NCI-H128 (cell line): ENCODE results near the gene LITAF.
"Not testable (repeated sequence)": the region's sequence is repeated elsewhere in the genome, so short reads cannot be mapped to it uniquely, and the experiment has no call there.

Experiments used
- DNase-seq: peaks from one replicate; lab custom pipeline; 2025; ENCODE audit not compliant: unreplicated experiment; lab: John Stamatoyannopoulos, UW

The LITAF gene

DNA sequence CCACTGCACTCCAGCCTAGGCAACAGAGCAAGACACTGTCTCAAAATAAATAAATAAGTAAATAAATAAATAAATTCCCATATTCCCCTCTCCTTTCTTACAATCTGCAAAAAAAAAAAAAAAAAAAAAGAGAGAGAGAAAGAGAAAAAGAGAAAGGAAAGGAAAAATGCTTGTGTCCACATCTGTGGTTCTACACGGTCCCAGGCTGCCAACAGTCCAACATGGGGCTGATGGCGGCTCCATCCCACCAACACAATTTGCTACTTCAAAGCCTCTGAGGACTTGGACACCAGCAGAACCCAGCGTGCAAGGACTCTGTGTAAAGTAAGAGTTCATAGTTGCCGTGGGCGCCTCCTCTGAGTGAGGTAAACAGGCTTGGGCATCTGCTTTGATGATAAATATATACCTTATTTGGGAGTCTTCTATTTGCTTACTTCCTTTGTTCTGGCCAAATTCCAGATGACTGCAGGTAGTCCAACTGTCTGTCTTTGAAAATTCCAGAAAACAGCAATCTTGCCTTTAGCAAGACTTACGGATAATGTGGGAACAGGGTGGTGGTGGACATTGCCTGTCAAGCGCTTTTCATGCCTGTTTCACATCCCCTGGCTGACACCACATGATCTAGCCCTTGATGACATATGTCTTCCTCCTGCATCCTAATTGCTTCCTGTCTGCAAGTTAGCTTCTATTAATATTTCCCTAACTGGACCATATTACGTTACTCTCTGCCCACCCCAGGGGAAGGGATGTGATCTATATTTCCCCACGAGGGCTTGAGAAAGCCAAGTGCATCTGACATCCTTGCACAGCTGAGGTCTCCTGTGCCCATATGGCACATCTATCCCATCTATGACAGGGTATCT lies 10.1 kb downstream of the LITAF start:
- no peak for DNase-seq

DNA sequence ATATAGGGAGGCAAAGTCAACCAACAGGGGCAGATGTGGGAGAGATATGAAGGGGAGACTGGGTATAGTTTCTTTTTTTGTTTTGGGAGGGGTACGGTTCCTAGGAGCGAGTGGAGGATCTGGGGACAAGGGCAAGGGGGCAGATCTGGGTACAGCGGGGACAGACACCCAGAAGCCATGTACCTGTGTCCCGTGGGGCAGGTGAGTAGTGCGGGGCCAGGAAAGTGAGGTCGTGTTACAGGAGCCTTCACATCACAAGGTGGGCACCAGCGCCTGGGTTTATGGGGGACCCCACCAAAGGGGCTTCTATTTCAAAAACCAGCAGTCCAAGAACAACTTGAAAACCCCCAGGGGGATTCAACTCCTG lies 11.5 kb downstream of the LITAF start:
- no peak for DNase-seq

DNA sequence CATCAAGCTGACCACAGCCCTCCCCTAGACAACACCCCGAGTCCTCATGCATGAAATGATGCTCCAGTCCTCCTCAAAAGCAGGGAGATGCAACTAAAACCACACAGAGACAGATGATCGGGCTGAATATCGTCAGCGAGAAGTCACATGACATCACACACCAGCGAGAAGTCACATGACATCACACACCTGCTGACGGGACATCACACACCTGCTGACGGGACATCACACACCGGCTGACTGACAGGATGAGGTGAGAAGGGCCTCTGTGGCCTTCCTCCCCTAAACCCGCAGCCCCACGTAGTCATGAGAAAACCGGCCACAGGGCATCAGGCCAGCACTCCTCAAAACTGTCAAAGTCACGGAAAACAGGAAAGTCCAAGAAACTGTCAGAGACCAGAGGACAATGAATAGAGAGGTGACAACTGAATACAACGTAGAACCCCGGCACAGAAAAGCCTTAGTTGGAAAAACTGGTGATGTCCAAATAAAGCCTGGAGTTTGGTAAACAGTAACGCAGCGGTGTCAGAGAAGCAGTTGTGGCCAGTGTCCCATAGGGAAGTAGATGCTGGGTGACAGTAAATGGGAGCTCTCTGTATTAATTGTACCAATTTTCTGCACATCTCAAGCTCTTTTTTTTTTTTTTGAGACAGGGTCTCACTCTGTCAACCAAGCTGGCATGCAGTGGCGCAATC lies 14.3 kb downstream of the LITAF start:
- DNase-seq = no peak

DNA sequence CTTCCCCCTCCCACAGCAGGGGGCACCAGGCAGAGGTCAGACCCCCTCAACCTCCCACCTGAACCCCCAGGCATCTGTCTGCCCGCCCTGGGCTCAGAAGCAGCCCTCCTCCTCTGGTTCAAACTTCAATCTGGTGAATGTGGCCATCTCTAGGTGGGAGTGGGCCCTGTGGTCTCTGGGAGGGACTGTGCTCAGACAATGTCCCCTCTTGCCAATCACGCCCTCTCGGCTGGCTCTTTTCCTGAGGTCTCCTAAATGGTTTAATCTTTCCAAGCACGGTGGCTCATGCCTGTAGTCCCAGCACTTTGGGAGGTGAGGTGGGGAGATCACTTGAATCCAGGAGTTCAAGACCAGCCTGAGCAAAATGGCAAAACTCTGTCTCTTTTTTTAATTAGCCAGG lies 15.2 kb downstream of the LITAF start:
- no peak for DNase-seq

DNA sequence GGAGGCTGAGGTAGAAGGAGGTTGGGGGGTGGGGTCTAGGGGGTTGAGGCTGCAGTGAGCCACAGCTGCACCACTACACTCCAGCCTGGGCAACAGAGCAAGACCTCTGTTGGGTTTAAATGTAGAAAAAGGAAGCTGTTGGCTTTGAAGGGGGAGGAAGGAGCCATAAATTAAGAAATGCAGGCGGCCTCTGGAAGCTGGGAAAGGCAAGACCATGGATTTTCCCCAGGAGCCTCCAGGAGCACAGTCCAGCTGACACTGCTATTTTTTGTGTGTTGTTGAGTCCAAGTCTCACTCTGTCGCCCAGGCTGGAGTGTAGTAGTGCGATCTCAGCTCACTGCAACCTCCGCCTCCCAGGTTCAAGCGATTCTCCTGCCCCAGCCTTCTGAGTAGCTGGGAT lies 15.9 kb downstream of the LITAF start:
- no peak for DNase-seq

DNA sequence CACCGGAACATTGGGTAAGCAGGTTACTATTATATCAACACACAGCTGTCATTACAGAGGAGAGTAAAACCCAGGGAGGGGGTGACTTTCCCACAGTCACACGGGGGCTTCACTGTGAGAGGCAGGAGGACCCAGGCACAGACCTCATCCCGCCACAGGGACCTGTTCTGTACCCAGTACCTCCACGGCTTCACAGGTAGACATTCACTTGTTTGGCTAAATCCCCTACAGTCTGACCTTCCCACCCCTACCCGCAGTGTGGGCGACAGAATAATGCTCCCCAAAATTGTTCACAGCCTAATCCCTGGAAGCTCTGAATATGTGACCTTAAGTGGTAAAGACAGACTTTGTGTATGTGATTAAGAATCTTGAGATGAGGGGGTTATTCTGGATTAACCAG lies 16.5 kb downstream of the LITAF start:
- no peak for DNase-seq

DNA sequence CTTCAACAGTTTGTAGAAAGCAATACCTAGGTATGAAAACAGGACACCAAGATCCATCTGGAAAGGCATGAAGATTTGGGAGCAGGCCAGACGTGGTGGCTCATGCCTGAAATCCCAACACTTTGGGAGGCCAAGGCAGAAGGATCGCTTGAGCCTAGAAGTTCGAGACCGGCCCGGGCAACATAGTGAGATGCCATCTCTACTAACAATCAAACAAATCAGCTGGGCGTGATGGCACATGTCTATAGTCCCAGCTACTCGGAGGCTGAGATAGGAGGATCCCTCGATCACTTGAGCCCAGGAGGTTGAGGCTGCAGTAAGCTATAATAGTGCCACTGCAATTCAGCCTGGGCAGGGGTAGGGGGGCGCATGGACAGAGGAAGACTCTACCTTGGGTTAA lies 20.3 kb downstream of the LITAF start:
- DNase-seq = no peak

DNA sequence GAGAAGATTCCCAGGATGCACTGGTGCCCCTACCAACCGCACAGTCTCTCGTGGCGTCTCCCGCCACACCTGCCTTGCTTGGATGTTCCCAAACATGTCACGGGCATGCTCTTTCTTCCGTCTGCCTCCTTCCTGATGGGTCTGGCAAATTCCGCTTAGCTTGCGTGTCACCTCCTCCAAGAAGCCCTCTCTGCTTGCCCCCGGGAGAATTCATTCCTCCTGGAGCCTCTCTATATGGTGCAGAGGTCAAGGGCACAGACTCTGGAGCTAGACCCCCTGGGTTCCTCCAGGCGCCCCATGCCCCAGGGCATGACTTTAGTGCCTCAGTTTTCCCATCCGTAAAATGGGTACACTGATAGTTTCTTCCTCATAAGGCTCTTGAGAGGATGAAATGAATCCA lies 21.1 kb downstream of the LITAF start:
- DNase-seq = no peak

DNA sequence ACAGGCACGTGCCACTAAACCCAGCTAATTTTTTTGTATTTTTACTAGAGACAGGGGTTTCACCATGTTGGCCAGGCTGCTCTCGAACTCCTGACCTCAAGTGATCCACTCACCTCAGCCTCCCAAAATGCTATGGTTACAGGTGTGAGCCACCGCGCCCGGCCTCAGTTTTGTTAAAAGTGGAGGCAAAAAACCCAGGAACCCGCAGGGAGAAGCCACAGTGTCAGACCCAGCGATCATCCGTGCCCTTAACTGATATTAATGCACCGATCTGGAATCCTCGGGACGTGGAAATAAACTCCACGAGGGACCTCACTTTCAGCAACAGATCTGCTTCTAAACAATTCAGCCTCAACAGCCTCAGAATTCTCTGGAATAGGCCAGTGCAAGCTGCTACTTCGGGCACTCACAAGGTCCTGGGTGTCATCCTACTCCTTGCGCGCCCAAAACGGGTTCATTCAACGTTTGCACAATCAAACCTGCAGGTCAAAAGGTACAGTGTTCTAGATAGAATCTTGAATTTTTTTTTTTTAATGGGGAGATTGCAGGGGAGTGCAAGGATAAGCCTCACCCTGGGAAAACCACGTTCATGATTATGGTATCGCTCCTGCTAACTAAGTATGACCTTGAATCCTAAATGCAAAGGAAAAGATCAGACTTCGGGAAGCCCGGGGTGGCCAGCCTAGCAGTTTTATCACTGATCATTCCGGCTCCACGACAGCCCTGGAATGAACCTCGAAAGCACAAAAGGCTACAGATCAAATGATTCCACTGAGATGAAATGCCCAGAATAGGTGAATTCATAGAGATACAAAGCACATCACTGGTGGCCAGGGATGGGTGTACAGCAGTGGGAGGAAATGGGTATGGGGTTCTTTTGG lies 22.4 kb downstream of the LITAF start:
- no peak for DNase-seq

DNA sequence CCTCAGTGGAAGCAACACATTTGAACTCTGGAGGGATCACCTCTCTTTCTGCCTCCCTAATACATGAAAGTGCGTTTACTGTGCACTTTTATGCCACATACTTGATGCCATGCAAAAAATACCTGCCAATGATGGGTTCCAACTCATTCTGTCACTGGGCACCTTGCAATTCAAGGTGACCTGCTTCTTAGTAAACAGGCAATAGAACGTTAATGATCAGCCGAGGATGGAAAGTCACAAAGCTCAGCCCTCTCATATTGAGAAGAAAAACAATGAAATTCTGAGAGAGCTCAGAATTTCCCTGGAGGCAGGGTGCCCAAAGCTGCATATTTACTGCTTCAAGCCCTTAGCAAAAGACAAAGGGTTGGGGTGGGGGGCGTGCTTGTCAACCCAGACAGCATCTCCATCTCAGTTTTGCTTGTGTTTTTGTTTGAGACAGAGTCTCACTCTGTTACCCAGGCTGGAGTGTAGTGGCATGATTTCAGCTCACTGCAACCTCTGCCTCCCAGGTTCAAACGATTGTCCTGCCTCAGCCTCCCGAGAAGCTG lies 23.2 kb downstream of the LITAF start:
- DNase-seq = no peak

DNA sequence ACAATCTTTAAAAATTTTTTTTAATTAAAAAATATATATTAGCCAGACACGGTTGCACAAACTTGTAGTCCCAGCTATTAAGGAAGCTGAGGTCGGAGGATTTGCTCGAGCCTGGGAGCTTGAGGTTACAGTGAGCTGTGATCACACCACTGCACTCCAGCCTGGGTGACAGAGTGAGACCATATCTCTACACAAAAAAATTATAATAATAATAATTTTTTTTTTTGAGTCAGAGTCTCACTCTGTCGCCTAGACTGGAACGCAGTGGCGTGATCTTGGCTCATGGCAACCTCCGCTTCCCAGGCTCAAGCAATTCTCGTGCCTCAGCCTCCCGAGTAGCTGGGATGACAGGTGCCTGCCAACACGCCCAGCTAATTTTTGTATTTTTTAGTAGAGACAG lies 23.8 kb downstream of the LITAF start:
- DNase-seq = no peak

DNA sequence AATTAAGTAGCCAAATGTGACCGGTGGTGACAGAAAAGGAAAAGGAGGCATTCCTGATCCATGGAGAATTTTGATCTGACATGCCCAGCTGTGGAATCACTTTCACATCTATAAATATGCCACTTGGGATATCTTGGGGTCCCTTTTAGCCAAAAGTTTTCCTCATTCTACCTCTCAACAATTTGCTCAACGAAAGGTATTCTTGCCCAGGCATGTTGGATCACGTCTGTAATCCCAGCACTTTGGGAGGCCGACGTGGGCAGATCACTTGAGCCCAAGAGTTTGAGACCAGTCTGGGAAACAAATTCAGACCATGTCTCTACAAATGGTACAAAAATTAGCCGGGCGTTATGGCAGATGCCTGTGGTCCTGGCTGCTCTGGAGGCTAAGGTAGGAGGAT lies 24.3 kb downstream of the LITAF start:
- no peak for DNase-seq

DNA sequence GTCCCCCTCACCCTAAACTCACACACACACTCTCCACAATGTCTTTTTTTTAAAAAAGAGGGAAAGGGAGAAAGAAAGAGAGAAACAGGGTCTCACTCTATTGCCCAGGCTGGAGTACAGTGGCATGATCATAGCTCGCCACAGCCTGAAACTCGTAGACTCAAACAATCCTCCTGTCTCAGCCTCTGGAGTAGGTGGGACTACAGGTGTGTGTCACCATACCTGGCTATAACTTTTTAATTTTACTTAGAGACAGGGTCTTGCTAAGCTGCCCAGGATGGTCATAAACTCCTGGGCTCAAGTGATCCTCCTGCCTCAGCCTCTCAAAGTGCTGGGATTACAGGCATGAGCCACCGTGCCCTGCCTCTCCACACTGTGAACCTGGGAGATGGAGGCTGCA lies 24.9 kb downstream of the LITAF start:
- DNase-seq = no peak

DNA sequence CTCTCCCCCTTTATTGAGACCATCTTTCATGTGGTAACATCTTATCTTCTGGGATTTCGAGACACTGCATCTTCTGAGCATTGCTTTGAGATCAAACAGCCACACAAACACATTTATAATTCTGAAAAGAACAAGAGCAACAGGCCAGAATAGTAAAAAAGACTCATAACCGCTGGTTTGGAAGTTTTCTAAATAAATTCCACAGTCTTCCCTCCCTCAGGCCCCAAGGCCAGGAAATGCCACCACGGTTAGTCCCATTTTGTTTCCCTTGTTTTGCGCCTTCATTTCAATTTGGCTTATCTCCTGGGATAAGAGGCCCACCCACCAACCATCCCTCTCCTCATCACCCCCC lies 25.3 kb downstream of the LITAF start:
- DNase-seq = no peak

DNA sequence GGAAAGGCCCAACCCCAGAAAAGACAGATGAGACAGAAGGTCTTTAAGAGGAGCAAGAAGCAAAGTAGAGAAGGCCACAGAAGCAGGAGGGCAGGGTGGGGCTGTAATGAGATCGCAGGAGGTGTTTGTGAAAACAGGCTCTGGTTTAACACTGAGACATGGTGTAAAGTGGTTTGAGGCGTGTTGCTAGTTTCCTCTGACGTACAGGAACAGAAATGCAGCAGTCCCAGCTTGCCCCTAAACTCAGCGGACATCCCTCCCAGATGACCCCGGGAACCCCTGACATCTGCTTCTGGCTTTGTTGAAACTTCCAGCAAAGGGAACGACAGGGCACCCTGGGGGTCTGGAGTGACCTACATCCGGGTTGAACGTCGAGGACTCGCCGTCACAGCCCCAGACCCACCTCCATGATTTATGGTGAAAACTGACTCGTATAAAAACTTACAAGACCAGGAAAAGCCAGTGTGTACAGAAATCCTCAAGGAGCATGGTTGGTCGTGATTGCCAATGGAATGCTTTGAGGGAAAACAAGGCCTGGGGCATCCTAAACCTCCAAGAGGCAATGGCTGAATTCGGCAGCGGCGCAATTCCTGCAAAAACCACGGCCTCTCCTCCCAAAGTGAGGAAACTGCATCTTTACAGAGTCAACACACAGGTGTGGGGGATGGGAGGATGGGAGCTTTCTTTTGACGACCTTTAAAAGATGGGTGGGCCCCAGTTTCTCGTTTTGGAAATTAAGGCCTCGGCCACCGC lies 25.8 kb downstream of the LITAF start:
- DNase-seq = no peak

DNA sequence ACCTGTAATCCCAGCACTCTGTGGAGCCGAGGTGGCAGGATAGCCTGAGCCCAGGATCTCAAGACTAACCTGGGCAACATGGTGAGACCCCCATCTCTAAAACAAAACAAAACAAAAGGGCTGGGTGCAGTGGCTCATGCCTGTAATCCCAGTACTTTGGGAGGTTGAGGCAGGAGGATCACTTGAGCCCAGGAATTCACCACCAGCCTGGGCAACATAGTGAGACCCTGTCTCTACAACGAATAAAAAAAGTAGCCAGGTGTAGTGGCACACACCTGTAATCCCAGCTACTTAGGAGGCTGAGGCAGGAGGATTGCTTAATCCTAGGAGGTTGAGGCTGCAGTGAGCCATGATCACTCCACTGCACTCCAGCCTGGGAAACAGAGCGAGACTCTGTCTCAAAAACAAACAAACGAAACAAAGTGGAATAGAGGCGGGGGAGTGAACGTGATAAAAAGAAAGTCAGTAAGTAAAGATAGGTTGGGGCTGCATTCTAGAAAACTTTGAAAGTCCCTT lies 28.4 kb downstream of the LITAF start:
- not testable (repeated sequence) for DNase-seq

DNA sequence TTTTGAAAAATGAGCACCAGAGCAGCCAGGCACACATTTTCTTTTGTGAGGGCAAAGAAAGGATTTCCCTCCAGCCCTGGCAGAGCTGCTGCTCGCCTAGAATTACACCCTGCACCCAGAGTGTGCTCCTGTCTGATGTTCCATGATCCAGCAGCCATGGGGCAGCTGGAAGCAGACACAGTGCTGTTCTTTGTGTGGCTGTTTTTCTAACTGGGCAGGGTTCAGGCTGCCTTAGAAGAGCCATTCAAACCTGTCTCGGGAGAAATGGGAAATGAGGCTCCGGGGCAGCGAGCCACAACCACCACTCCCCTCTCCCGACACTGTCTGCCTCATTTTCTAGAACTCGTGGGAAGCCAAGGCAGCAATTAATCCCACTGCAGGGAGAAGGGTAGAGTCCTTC lies 28.9 kb downstream of the LITAF start:
- DNase-seq = no peak

DNA sequence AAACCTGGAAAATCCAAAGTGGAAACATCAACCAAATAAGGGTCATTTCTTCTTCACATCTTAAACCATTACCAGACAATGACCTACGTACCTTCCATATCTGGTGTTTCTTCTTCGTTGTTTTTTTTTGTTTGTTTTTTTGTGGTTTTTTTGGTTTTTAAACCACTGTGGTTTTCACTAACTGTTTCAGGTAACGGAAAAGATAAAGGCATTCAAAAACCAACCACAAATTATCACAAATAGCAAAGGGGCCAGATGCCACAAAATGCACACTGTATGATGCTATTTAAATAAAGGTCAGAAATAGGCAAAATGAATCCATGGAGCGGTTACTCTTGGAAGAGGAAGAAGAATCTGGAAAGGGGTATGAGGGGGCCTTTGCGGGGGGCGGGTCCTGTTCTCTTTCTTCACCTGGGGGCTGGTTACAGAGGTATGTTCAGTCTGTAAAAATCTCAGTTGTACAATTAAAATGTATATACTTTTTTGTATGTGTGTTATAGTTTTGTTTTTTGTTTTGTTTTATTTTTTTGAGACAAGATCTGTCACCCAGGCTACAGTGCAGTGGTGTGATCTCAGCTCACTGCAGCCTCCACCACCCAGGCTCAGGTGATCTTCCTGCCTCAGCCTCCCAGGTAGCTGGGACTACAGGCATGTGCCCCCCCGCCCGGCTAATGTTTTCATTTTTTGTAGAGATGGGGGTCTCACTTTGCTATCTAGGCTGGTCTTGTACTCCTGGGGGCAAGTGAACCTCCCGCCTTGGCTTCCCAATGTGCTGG lies 29.6 kb downstream of the LITAF start:
- DNase-seq = no peak

DNA sequence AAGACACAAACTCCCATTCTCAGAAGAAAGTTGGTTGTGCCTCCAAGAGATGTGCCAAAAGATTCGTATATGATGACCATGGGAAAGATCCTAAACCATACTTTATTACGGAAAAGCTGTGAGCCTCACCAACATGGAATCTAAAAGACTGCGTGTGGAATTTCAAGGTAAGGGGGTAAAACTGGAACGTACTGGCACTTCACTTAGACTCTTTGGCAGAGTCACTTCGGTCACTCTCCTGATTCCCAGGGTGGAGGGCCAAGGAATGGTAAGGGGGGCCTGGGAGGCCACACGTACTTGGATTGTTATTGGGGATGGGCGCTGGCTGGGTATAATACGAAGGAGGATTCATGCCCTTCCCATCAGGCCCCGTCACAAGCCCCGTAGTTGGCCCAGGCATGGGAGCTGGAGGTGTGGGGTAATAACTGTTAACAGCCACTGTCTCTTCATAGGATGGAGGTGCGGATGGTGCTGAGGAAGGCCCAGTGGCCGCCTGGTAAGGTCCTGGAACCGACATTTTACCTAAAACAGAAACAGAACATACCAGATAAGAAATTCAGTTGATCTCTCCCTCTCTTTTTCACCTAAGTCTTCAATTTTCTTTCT lies 30.4 kb downstream of the LITAF start:
- no peak for DNase-seq
